Esophagus muscularis mucosa (tissue), 4 donors: ENCODE data around the gene MON2. TPM values are rescaled to one million over a fixed set of nuclear protein-coding genes. Genes with fewer than 3 reads are reported as not detected.
A peak's percentile ranks its signal among the peaks of the same experiment; 100 is the strongest.

Source experiments
- DNase-seq: peaks from one replicate; pipeline ENCODE4 v3.0.0-alpha.2; 2017; ENCODE audit errors: extremely low spot score
- H3K27ac ChIP-seq, 4 donors: fragments of 200-600 bp; sonication (generic); replicated peaks in 1 of 4; 1 replicate in 3 of 4; 2 replicates in 1 of 4; pipeline ENCODE4 v1.5.1; 2016 to 2019; ENCODE audit warnings: mild to moderate bottlenecking in 1 of 4
- H3K27me3 ChIP-seq, 4 donors: fragments of 200-600 bp; sonication (generic); one replicate each; pipeline versions ENCODE4 v1.5.1 to v1.6.0; 2016 to 2019
- H3K36me3 ChIP-seq, 4 donors: fragments of 200-600 bp; sonication (generic); one replicate each; pipeline ENCODE4 v1.5.1; 2016 to 2019
- H3K4me1 ChIP-seq, 4 donors: fragments of 200-600 bp; sonication (generic); one replicate each; pipeline ENCODE4 v1.5.1; 2016 to 2019
- H3K4me3 ChIP-seq, 4 donors: fragments of 200-600 bp; sonication (generic); 1 replicate in 2 of 4; 2 replicates in 2 of 4; pipeline ENCODE4 v1.5.1; 2016 to 2019; ENCODE audit warnings: mild to moderate bottlenecking in 4 of 4, moderate library complexity in 1 of 4
- H3K9me3 ChIP-seq, 4 donors: fragments of 200-600 bp; sonication (generic); 1 replicate in 3 of 4; 2 replicates in 1 of 4; pipeline ENCODE4 v1.5.1; 2016 to 2019
- CTCF ChIP-seq, 3 experiments: fragments of 200-600 bp in 2 of 3; fragments of 450-650 bp in 1 of 3; sonication (generic) in 2 of 3; IDR thresholded peaks; one replicate each; pipeline ENCODE4 v1.5.1; 2017 to 2019; ENCODE audit warnings: antibody characterized with exemption in 3 of 3, mild to moderate bottlenecking in 2 of 3, moderate library complexity in 1 of 3
- EP300 ChIP-seq: sonication (generic); formaldehyde crosslinking; IDR thresholded peaks from one replicate; pipeline ENCODE4 v1.6.1; 2017; ENCODE audit warnings: antibody characterized with exemption
- POLR2A ChIP-seq: fragments of 450-650 bp; IDR thresholded peaks from one replicate; pipeline ENCODE4 v1.6.1; 2017; ENCODE audit warnings: antibody characterized with exemption, moderate library complexity, mild to moderate bottlenecking, low read depth
- POLR2AphosphoS5 ChIP-seq, 2 donors: sonication (generic); formaldehyde crosslinking; IDR thresholded peaks; one replicate each; pipeline ENCODE4 v1.6.1; 2017; ENCODE audit warnings: antibody characterized with exemption in 2 of 2
- WGBS: methylation state at CpG from one replicate; pipeline ENCODE4 v1.1.5; 2018; 5-methylcytosine and 5-hydroxymethylcytosine counted together
- intact Hi-C: fragments of 100-400 bp; cut with DNase I; formaldehyde crosslinking; loops from one replicate; pipeline ENCODE4 v1.15.1; 2023
- total RNA-seq, 4 donors: library from RNA; depleted of rRNA; stranded (reverse); fragments of >200 nt; gene quantifications; one replicate each; pipeline versions ENCODE4 v1.1.0 to v1.2.1, GENCODE V29; 2016

Gene MON2
- total RNA-seq, 4 donors from 2014 or later, result 21.5 to 47.3 (median 30.8) TPM

GRCh38 chr12:62603811-62604098 lies 137.1 kb downstream of the MON2 start:
- Histone ChIP-seq H3K4me1 (peaks cover 15 to 31% (median 28%) of the 10 kb centered on the region in 4 donors), H3K27me3 (peaks cover 0 to 6% (median 0%) of the 10 kb centered on the region in 4 donors), H3K4me3 (peak overlapping the region; percentile 73 to 94 (median 88)), H3K36me3 (no peaks in the 10 kb centered on the region), H3K27ac (peak overlapping the region; percentile 97 to 100 (median 100)), H3K9me3 (no peaks in the 10 kb centered on the region)
- intact Hi-C loops, result loop anchor here (2.0 to 10.0 kb wide), 4 partner anchors 29 to 189 kb away; partner anchors contain the start of gene MON2
- no peak for DNase-seq
- TF ChIP-seq EP300 (no peak), POLR2AphosphoS5 (IDR thresholded peaks at IDR 0.05) (peak in 1 of 2 donors; percentile 0)
- WGBS, result 0% methylated on average over 14 of the region's 14 CpGs

DNA sequence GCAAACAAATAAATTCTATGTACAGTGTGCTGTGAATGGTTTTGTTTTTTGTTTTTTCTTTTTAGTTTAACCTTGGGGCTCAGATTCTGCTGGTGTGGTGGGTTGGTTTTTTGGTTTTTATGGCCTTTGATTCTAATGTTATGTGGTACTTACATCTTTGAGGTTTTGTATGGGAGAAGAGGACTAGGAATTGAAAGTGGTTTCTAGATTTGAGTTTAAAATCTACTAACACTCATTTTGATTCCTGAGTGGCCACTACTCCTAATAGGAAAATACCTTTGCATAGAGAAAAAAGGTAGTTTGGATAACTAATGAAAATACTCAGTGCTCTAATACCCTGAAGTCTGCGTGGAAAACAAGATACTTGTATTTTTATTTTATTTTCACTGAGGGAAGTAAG lies 137.7 kb downstream of the MON2 start:
- DNase-seq, result no peak
- Histone ChIP-seq H3K36me3 (no peaks in the 10 kb centered on the region), H3K9me3 (no peaks in the 10 kb centered on the region), H3K27ac (peak overlapping the region; percentile 97 to 100 (median 100)), H3K4me3 (peak overlapping the region; percentile 73 to 94 (median 88)), H3K4me1 (peaks cover 15 to 31% (median 28%) of the 10 kb centered on the region in 4 donors), H3K27me3 (peaks cover 0 to 6% (median 0%) of the 10 kb centered on the region in 4 donors)
- TF ChIP-seq POLR2A, result no peak
- no peak for TF ChIP-seq POLR2AphosphoS5 (IDR thresholded peaks at IDR 0.05)
- no peak for TF ChIP-seq EP300
- TF ChIP-seq CTCF (IDR thresholded peaks at IDR 0.05), result no peak
- WGBS, result 37% methylated on average over 1 of the region's 1 CpG
- intact Hi-C loops, result loop anchor here (2.0 to 10.0 kb wide), 3 partner anchors 123 to 188 kb away; partner anchors contain the start of gene MON2

DNA sequence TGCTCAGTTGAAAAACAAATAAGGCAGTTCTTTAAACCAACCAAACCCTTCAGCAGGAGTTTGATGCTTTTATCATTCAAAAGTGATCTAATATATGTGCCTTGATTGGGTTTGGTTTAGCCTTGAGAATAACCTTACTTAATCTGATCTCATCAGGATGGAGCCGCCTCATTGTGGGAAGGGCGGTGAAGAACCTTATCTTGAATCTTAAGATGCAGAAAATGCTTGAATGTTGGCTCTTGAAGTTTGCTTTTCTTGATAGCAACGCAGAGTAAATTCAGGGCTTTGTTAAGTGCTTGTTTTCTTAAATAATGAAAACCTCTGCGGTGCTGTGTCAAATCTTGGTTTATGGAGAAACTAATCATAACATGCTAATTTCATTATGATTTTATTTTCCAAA lies 138.2 kb downstream of the MON2 start:
- WGBS, result 36% methylated on average over 4 of the region's 4 CpGs
- intact Hi-C loops, result loop anchor here (2.0 to 10.0 kb wide), 3 partner anchors 122 to 188 kb away; partner anchors contain the start of gene MON2
- peak overlapping the region; percentile 97 to 100 (median 100) for H3K27ac ChIP-seq

GRCh38 chr12:62605981-62606380 lies 139.4 kb downstream of the MON2 start:
- WGBS, result 96% methylated on average over 2 of the region's 2 CpGs
- intact Hi-C loops, result loop anchor here (2.0 to 10.0 kb wide), 2 partner anchors 141 to 187 kb away; partner anchors contain the start of gene MON2
- H3K36me3 ChIP-seq, result no peaks in the 10 kb centered on the region
- no peak for DNase-seq
- TF ChIP-seq CTCF (IDR thresholded peaks at IDR 0.05) (no peak), EP300 (no peak), POLR2A (no peak), POLR2AphosphoS5 (IDR thresholded peaks at IDR 0.05) (no peak)
- no peak overlapping the region for H3K4me3 ChIP-seq
- peaks cover 15 to 31% (median 28%) of the 10 kb centered on the region in 4 donors for H3K4me1 ChIP-seq
- peaks cover 0 to 6% (median 0%) of the 10 kb centered on the region in 4 donors for H3K27me3 ChIP-seq
- no peak overlapping the region for H3K27ac ChIP-seq
- no peaks in the 10 kb centered on the region for H3K9me3 ChIP-seq

More for the DNA sequence above, 138.2 kb downstream of the MON2 start:
- DNase-seq, result no peak
- peaks cover 0 to 6% (median 0%) of the 10 kb centered on the region in 4 donors for H3K27me3 ChIP-seq
- peaks cover 15 to 31% (median 28%) of the 10 kb centered on the region in 4 donors for H3K4me1 ChIP-seq
- TF ChIP-seq POLR2AphosphoS5 (IDR thresholded peaks at IDR 0.05) (no peak), EP300 (no peak), POLR2A (no peak), CTCF (IDR thresholded peaks at IDR 0.05) (no peak)
- no peaks in the 10 kb centered on the region for H3K9me3 ChIP-seq
- peak overlapping the region; percentile 73 to 94 (median 88) for H3K4me3 ChIP-seq
- no peaks in the 10 kb centered on the region for H3K36me3 ChIP-seq

GRCh38 chr12:62606654-62607053 lies 140.0 kb downstream of the MON2 start:
- intact Hi-C loops, result loop anchor here (10.0 kb wide), 1 partner anchor 142 kb away; the partner anchor contains the start of gene MON2
- 94% methylated on average over 1 of the region's 1 CpG for WGBS
- peaks cover 13 to 28% (median 25%) of the 10 kb centered on the region in 4 donors for H3K4me1 ChIP-seq
- no peak for DNase-seq
- no peak overlapping the region for H3K4me3 ChIP-seq
- H3K27ac ChIP-seq, result no peak overlapping the region
- H3K27me3 ChIP-seq, result peaks cover 0 to 6% (median 0%) of the 10 kb centered on the region in 4 donors
- H3K36me3 ChIP-seq, result no peaks in the 10 kb centered on the region
- no peak for TF ChIP-seq CTCF (IDR thresholded peaks at IDR 0.05)
- no peak for TF ChIP-seq EP300
- no peak for TF ChIP-seq POLR2AphosphoS5 (IDR thresholded peaks at IDR 0.05)
- no peak for TF ChIP-seq POLR2A
- H3K9me3 ChIP-seq, result no peaks in the 10 kb centered on the region
